H1 (cell line): ENCODE measurements around the gene PAIP2.

Experiments
- EP300 ChIP-seq, 2 experiments: IDR thresholded peaks; 1 replicate in 1 of 2; 2 replicates in 1 of 2; pipeline ENCODE4 v1.6.1; 2011 to 2012; ENCODE audit warnings: low read depth in 2 of 2, low read length in 2 of 2, mild to moderate bottlenecking in 2 of 2, borderline replicate concordance in 1 of 2, inconsistent platforms in 1 of 2, moderate library complexity in 1 of 2
- PHF8 ChIP-seq: fragments of 200-600 bp; sonication (generic); conservative IDR thresholded peaks from 2 replicates; pipeline ENCODE4 v1.7.1; 2012; ENCODE audit warnings: low read depth, mild to moderate bottlenecking, inconsistent platforms, low read length, moderate library complexity
- TAF1 ChIP-seq: IDR thresholded peaks from 2 replicates; pipeline ENCODE4 v1.6.1; 2011; ENCODE audit warnings: mild to moderate bottlenecking, low read depth, low read length
- TEAD4 ChIP-seq: IDR thresholded peaks from 2 replicates; pipeline ENCODE4 v1.6.1; 2012; ENCODE audit warnings: low read depth, low read length, inconsistent platforms, mixed read lengths

- no peak for TF ChIP-seq TAF1
- TF ChIP-seq TEAD4 = no peak
- TF ChIP-seq PHF8 = no peak
- no peak for TF ChIP-seq EP300 (IDR thresholded peaks at IDR 0.05; ENCODE audit: borderline replicate concordance in 1 of 2, low read depth in 2 of 2, low read length in 2 of 2)
These were observed 30.1 kb downstream of the PAIP2 start for GRCh38 chr5:139371482-139372435.
